CD14-positive monocyte (primary cell): ENCODE measurements around the gene C10orf95. TPM values are rescaled to one million over a fixed set of nuclear protein-coding genes. Genes with fewer than 3 reads are reported as not detected.
A peak's percentile ranks its signal among the peaks of the same experiment; 100 is the strongest.

Experiments used
- DNase-seq, 3 donors: peaks; one replicate each; pipeline ENCODE4 v3.0.0-alpha.2; 2011 to 2022
- H2AFZ ChIP-seq: 2 replicates; pipeline ENCODE4 v1.6.0; 2012; ENCODE audit warnings: mild to moderate bottlenecking, low read depth, low read length, inconsistent platforms; ENCODE audit not compliant: insufficient read depth, poor library complexity, severe bottlenecking
- H3K27ac ChIP-seq, 2 donors: 1 replicate in 1 of 2; 2 replicates in 1 of 2; pipeline ENCODE4 v1.5.1; 2012 to 2013; ENCODE audit warnings: low read length in 2 of 2, control low read depth in 1 of 2, inconsistent platforms in 1 of 2, low read depth in 1 of 2, mild to moderate bottlenecking in 1 of 2
- H3K27me3 ChIP-seq, 2 donors: one replicate each; pipeline versions ENCODE4 v1.6.0 to v1.6.1; 2011 to 2013; ENCODE audit warnings: low read length in 2 of 2; ENCODE audit not compliant: control insufficient read depth in 2 of 2, insufficient read depth in 2 of 2
- H3K36me3 ChIP-seq, 2 donors: replicated peaks in 1 of 2; 1 replicate in 1 of 2; 2 replicates in 1 of 2; pipeline versions ENCODE4 v1.5.1 to v1.6.1; 2012 to 2013; ENCODE audit warnings: low read length in 2 of 2, control low read depth in 1 of 2, inconsistent platforms in 1 of 2, mild to moderate bottlenecking in 1 of 2; ENCODE audit not compliant: insufficient read depth in 2 of 2, control insufficient read depth in 1 of 2
- H3K4me1 ChIP-seq, 2 donors: 1 replicate in 1 of 2; 2 replicates in 1 of 2; pipeline versions ENCODE4 v1.5.1 to v1.6.1; 2012 to 2013; ENCODE audit warnings: low read length in 2 of 2, control low read depth in 1 of 2, inconsistent platforms in 1 of 2, mild to moderate bottlenecking in 1 of 2, moderate library complexity in 1 of 2; ENCODE audit not compliant: insufficient read depth in 2 of 2, control insufficient read depth in 1 of 2
- H3K4me2 ChIP-seq: replicated peaks from 2 replicates; pipeline ENCODE3; 2012; ENCODE audit warnings: low read length, moderate library complexity, mild to moderate bottlenecking; ENCODE audit not compliant: poor library complexity, severe bottlenecking; ENCODE audit errors: extremely low read depth
- H3K4me3 ChIP-seq, 3 experiments: fragments of 200-600 bp in 1 of 3; sonication (generic) in 1 of 3; replicated peaks in 1 of 3; 1 replicate in 2 of 3; 2 replicates in 1 of 3; pipeline ENCODE4 v1.5.1; 2011 to 2013; ENCODE audit warnings: low read length in 3 of 3, mild to moderate bottlenecking in 3 of 3, control low read depth in 2 of 3, low read depth in 2 of 3, inconsistent platforms in 1 of 3, moderate library complexity in 1 of 3
- H3K79me2 ChIP-seq: 2 replicates; pipeline ENCODE4 v1.6.0; 2012; ENCODE audit warnings: mild to moderate bottlenecking, control low read depth, inconsistent platforms, low read length, moderate library complexity; ENCODE audit not compliant: insufficient read depth
- H3K9ac ChIP-seq: 2 replicates; pipeline ENCODE4 v1.6.0; 2017; ENCODE audit warnings: low read length, mild to moderate bottlenecking; ENCODE audit not compliant: insufficient read depth, poor library complexity, severe bottlenecking
- H3K9me3 ChIP-seq, 2 donors: replicated peaks in 1 of 2; 1 replicate in 1 of 2; 2 replicates in 1 of 2; pipeline versions ENCODE4 v1.5.1 to v1.6.1; 2012 to 2013; ENCODE audit warnings: low read length in 2 of 2, control low read depth in 1 of 2; ENCODE audit not compliant: control insufficient read depth in 1 of 2, insufficient read depth in 1 of 2
- H4K20me1 ChIP-seq: 2 replicates; pipeline ENCODE4 v1.6.0; 2012; ENCODE audit warnings: mild to moderate bottlenecking, low read length, control low read depth, moderate library complexity; ENCODE audit not compliant: insufficient read depth
- H3K27ac Mint-ChIP-seq, 7 donors: one replicate each; pipeline ENCODE4 v1.8.0; 2020; ENCODE audit warnings: mild to moderate bottlenecking in 7 of 7, mixed read lengths in 7 of 7, moderate library complexity in 6 of 7, inconsistent platforms in 2 of 7
- H3K27me3 Mint-ChIP-seq, 3 donors: one replicate each; pipeline ENCODE4 v1.8.0; 2021 to 2022; ENCODE audit warnings: low read depth in 3 of 3, mild to moderate bottlenecking in 3 of 3, mixed read lengths in 3 of 3, moderate library complexity in 3 of 3, inconsistent platforms in 1 of 3
- H3K36me3 Mint-ChIP-seq, 2 donors: one replicate each; pipeline ENCODE4 v1.8.0; 2020; ENCODE audit warnings: mixed read lengths in 2 of 2, inconsistent platforms in 1 of 2, mild to moderate bottlenecking in 1 of 2
- H3K4me1 Mint-ChIP-seq: one replicate; pipeline ENCODE4 v1.8.0; 2020; ENCODE audit warnings: mild to moderate bottlenecking, mixed read lengths
- H3K4me3 Mint-ChIP-seq, 2 donors: one replicate each; pipeline ENCODE4 v1.8.0; 2020; ENCODE audit warnings: mild to moderate bottlenecking in 2 of 2, mixed read lengths in 2 of 2, moderate library complexity in 1 of 2
- H3K9me3 Mint-ChIP-seq, 7 donors: one replicate each; pipeline ENCODE4 v1.8.0; 2020 to 2022; ENCODE audit warnings: mixed read lengths in 7 of 7, mild to moderate bottlenecking in 6 of 7, moderate library complexity in 6 of 7, inconsistent platforms in 2 of 7
- CTCF ChIP-seq: fragments of 200-600 bp; IDR thresholded peaks from one replicate; pipeline ENCODE4 v1.8.0; 2022; ENCODE audit warnings: antibody characterized with exemption, mild to moderate bottlenecking
- WGBS: methylation state at CpG from one replicate; pipeline ENCODE4 v1.1.5; 2013; ENCODE audit warnings: missing lambda C conversion rate; ENCODE audit not compliant: insufficient coverage; 5-methylcytosine and 5-hydroxymethylcytosine counted together
- intact Hi-C, 2 donors: fragments of 100-400 bp; cut with micrococcal nuclease; formaldehyde crosslinking; loops; one replicate each; pipeline versions ENCODE4 v1.15.0 to v1.15.1; 2023
- polyA plus RNA-seq, 3 donors: library from polyadenylated mRNA; depleted of rRNA in 1 of 3; unstranded in 2 of 3; stranded (reverse) in 1 of 3; fragments of 300-500 nt in 2 of 3; fragments of >200 nt in 1 of 3; fragmentation: Illumina TruSeq in 2 of 3; gene quantifications; 1 replicate in 2 of 3; 2 replicates in 1 of 3; pipeline ENCODE4 v1.2.3, GENCODE V29; 2012 to 2021

Gene C10orf95
- polyA plus RNA-seq, 3 donors = 0.27 TPM; not detected in 2

GRCh38 chr10:102408131-102408727 lies 43.1 kb downstream of the C10orf95 start:
- H4K20me1 ChIP-seq = peaks cover 17% of the 10 kb centered on the region
- DNase-seq = peak in 1 of 3 donors; percentile 53
- no peaks in the 10 kb centered on the region for H3K79me2 ChIP-seq
- intact Hi-C loops = no loop called here
- H3K9me3 ChIP-seq = peaks cover 0 to 35% of the 10 kb centered on the region in 2 donors
- no peak overlapping the region for H3K27ac Mint-ChIP-seq
- H3K9me3 Mint-ChIP-seq = peaks cover 0 to 17% (median 11%) of the 10 kb centered on the region in 7 donors
- H3K36me3 Mint-ChIP-seq = peaks cover 4 to 15% of the 10 kb centered on the region in 2 donors
- H3K4me2 ChIP-seq = peak overlapping the region; percentile 68
- no peak overlapping the region for H3K27ac ChIP-seq
- H3K9ac ChIP-seq = no peak overlapping the region
- peak overlapping the region; percentile 6 to 82 for H3K4me3 Mint-ChIP-seq
- H3K36me3 ChIP-seq = no peaks in the 10 kb centered on the region
- H3K4me1 ChIP-seq = peaks cover 6 to 22% of the 10 kb centered on the region in 2 donors
- H3K4me3 ChIP-seq = peak overlapping the region in 1 of 3 experiments; percentile 57
- H2AFZ ChIP-seq = no peak overlapping the region
- TF ChIP-seq CTCF = no peak
- peaks cover 20% of the 10 kb centered on the region for H3K4me1 Mint-ChIP-seq
- H3K27me3 Mint-ChIP-seq = peaks cover 57 to 71% (median 71%) of the 10 kb centered on the region in 3 donors
- peaks cover 50 to 57% of the 10 kb centered on the region in 2 donors for H3K27me3 ChIP-seq
- whole genome bisulfite sequencing = 78% methylated on average over 11 of the region's 14 CpGs

- Histone ChIP-seq H3K4me2 (no peak overlapping the region), H3K9me3 (peaks cover 0 to 35% of the 10 kb centered on the region in 2 donors), H3K36me3 (peaks cover 0 to under 1% of the 10 kb centered on the region in 2 donors), H4K20me1 (peaks cover 23% of the 10 kb centered on the region), H3K27ac (no peak overlapping the region), H3K79me2 (no peaks in the 10 kb centered on the region), H2AFZ (no peak overlapping the region), H3K4me3 (no peak overlapping the region), H3K4me1 (peaks cover 6 to 22% of the 10 kb centered on the region in 2 donors), H3K9ac (no peak overlapping the region), H3K27me3 (peaks cover 47 to 51% of the 10 kb centered on the region in 2 donors)
- 92% methylated on average over 7 of the region's 13 CpGs for WGBS
- TF ChIP-seq CTCF = no peak
- Mint-ChIP-seq H3K4me3 (peak overlapping the region in 1 of 2 donors; percentile 82), H3K4me1 (peaks cover 20% of the 10 kb centered on the region), H3K36me3 (peaks cover 5 to 16% of the 10 kb centered on the region in 2 donors), H3K27me3 (peaks cover 51 to 67% (median 65%) of the 10 kb centered on the region in 3 donors), H3K27ac (peak overlapping the region in 1 of 7 donors; percentile 33), H3K9me3 (peaks cover 0 to 15% (median 11%) of the 10 kb centered on the region in 7 donors)
- intact Hi-C loops = no loop called here
- peak in 1 of 3 donors; percentile 18 for DNase-seq
Observed at GRCh38 chr10:102407425-102408130, 43.8 kb downstream of the C10orf95 start.
